Muscle layer of duodenum (tissue), 2 donors: ENCODE results near the gene EIF1AD.
"Not testable (repeated sequence)": the region's sequence is repeated elsewhere in the genome, so short reads cannot be mapped to it uniquely, and the experiment has no call there.

Source experiments
- H3K27ac ChIP-seq: one replicate; pipeline ENCODE4 v1.7.0; 2013; ENCODE audit warnings: mild to moderate bottlenecking, low read length
- H3K27me3 ChIP-seq: one replicate; pipeline ENCODE4 v1.7.0; 2013; ENCODE audit warnings: low read depth, mild to moderate bottlenecking, control low read depth, low read length
- H3K36me3 ChIP-seq, 2 donors: one replicate each; pipeline ENCODE4 v1.7.0; 2013; ENCODE audit warnings: low read length in 2 of 2, control low read depth in 1 of 2, mild to moderate bottlenecking in 1 of 2; ENCODE audit not compliant: insufficient read depth in 2 of 2, control insufficient read depth in 1 of 2
- H3K4me1 ChIP-seq, 2 donors: one replicate each; pipeline ENCODE4 v1.7.0; 2013; ENCODE audit warnings: low read length in 2 of 2, mild to moderate bottlenecking in 2 of 2, control low read depth in 1 of 2, moderate library complexity in 1 of 2; ENCODE audit not compliant: insufficient read depth in 2 of 2, control insufficient read depth in 1 of 2
- H3K4me3 ChIP-seq, 2 donors: one replicate each; pipeline ENCODE4 v1.7.0; 2013; ENCODE audit warnings: low read length in 2 of 2, low read depth in 1 of 2, mild to moderate bottlenecking in 1 of 2
- H3K9me3 ChIP-seq, 2 donors: one replicate each; pipeline ENCODE4 v1.7.0; 2013; ENCODE audit warnings: low read length in 2 of 2, control low read depth in 1 of 2, mild to moderate bottlenecking in 1 of 2; ENCODE audit not compliant: control insufficient read depth in 1 of 2
- donor health status: healthy.

The EIF1AD gene

GRCh38 chr11:66011239-66011784 lies 9.4 kb upstream of the EIF1AD start:
- no peaks in the 10 kb centered on the region for H3K36me3 ChIP-seq
- H3K27me3 ChIP-seq, result peaks cover 12% of the 10 kb centered on the region
- H3K9me3 ChIP-seq, result no peaks in the 10 kb centered on the region
- H3K4me1 ChIP-seq, result peaks cover 0 to 4% of the 10 kb centered on the region in 2 donors
- H3K4me3 ChIP-seq, result peak overlapping the region in 1 of 2 donors; percentile 50
- H3K27ac ChIP-seq, result no peak overlapping the region

DNA sequence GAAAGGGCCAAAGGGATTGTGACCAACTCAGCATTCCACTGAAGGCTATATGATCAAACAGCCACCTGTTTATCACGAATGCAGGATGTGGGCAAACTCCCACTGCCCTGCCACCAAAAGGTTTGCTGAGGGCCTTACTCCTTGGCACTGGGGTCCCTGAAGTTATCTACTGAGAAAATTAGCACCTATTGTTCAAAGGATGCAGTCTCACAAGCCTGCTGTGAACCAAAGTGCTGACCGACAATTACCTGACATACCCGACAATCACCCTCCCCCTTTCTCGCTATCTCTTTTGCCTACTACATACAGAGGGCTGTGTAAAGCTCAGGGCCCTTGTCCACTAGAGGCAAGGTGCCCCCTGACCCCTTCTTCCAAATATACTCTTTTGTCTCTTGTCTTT lies 8.1 kb upstream of the EIF1AD start:
- H3K27me3 ChIP-seq, result peaks cover 12% of the 10 kb centered on the region
- not testable (repeated sequence) for H3K9me3 ChIP-seq, H3K4me1 ChIP-seq, H3K4me3 ChIP-seq, H3K36me3 ChIP-seq, H3K27ac ChIP-seq

GRCh38 chr11:66008468-66009101 lies 6.6 kb upstream of the EIF1AD start:
- peaks cover 12 to 17% of the 10 kb centered on the region in 2 donors for H3K36me3 ChIP-seq
- H3K4me1 ChIP-seq, result peaks cover 0 to 4% of the 10 kb centered on the region in 2 donors
- no peak overlapping the region for H3K27ac ChIP-seq
- H3K4me3 ChIP-seq, result no peak overlapping the region
- no peaks in the 10 kb centered on the region for H3K9me3 ChIP-seq
- H3K27me3 ChIP-seq, result peaks cover 10% of the 10 kb centered on the region

GRCh38 chr11:66008095-66008467 lies 6.1 kb upstream of the EIF1AD start:
- Histone ChIP-seq H3K4me3 (no peak overlapping the region), H3K27me3 (peaks cover 4% of the 10 kb centered on the region), H3K4me1 (peaks cover 4 to 10% of the 10 kb centered on the region in 2 donors), H3K27ac (no peak overlapping the region), H3K36me3 (peaks cover 12 to 17% of the 10 kb centered on the region in 2 donors), H3K9me3 (no peaks in the 10 kb centered on the region)

GRCh38 chr11:66007201-66007634 lies 5.3 kb upstream of the EIF1AD start:
- Histone ChIP-seq H3K4me3 (no peak overlapping the region), H3K27ac (no peak overlapping the region), H3K27me3 (no peaks in the 10 kb centered on the region), H3K36me3 (peaks cover 12 to 17% of the 10 kb centered on the region in 2 donors), H3K9me3 (no peaks in the 10 kb centered on the region), H3K4me1 (peaks cover 5 to 9% of the 10 kb centered on the region in 2 donors)

- no peak overlapping the region for H3K27ac ChIP-seq
- H3K4me3 ChIP-seq, result no peak overlapping the region
- no peaks in the 10 kb centered on the region for H3K27me3 ChIP-seq
- H3K9me3 ChIP-seq, result no peaks in the 10 kb centered on the region
- H3K4me1 ChIP-seq, result peaks cover 5 to 9% of the 10 kb centered on the region in 2 donors
- peaks cover 12 to 18% of the 10 kb centered on the region in 2 donors for H3K36me3 ChIP-seq
Observed at GRCh38 chr11:66006891-66007176, 4.9 kb upstream of the EIF1AD start.

DNA sequence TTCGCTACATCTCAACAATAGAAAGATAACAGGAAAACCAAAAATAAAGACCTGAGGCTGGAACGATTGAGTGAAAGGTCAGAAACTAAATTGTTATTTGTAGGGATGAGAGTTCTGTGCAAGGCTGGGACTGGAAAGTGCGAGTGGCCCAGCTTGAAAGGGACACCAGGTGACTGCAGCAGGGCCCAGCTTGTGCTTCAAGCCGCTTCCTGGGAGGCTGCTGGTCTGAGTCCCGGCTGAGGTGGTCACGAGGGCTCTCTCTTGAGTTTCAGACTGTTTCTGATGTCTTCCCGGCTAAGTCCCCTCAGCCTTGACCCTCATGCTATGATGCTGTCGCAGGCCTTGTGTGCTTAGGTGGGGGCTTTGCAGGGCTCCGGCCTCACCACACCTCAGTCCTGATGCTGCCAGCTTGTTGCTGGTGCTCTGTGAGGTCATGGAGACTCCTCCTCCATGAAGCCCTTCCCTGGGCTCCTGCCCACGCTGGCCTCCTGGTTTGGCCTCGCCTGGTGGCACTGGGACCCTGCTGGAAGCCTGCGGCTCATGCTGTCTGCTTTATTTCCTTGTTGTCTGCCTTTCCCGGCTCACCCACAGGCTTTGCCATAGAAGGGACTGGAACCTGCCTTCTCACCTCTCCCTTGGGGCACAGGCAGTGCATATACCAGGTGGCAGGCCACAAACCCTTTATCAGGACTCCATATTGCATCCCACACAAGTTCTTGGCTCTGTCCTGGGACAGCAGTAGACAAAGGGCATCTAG lies 4.4 kb upstream of the EIF1AD start:
- Histone ChIP-seq H3K36me3 (peaks cover 12 to 21% of the 10 kb centered on the region in 2 donors), H3K4me1 (peaks cover 5 to 9% of the 10 kb centered on the region in 2 donors)

GRCh38 chr11:66004186-66004585 lies 2.2 kb upstream of the EIF1AD start:
- H3K9me3 ChIP-seq, result no peaks in the 10 kb centered on the region
- H3K4me3 ChIP-seq, result no peak overlapping the region
- peaks cover 23 to 33% of the 10 kb centered on the region in 2 donors for H3K36me3 ChIP-seq
- H3K4me1 ChIP-seq, result peaks cover 8 to 26% of the 10 kb centered on the region in 2 donors
- no peak overlapping the region for H3K27ac ChIP-seq
- no peaks in the 10 kb centered on the region for H3K27me3 ChIP-seq

More for the DNA sequence above, 4.4 kb upstream of the EIF1AD start:
- H3K27me3 ChIP-seq, result no peaks in the 10 kb centered on the region
- H3K27ac ChIP-seq, result no peak overlapping the region
- H3K4me3 ChIP-seq, result no peak overlapping the region
- H3K9me3 ChIP-seq, result no peaks in the 10 kb centered on the region

GRCh38 chr11:66003291-66003690 lies 1.3 kb upstream of the EIF1AD start:
- no peaks in the 10 kb centered on the region for H3K27me3 ChIP-seq
- H3K36me3 ChIP-seq, result peaks cover 32 to 42% of the 10 kb centered on the region in 2 donors
- peak overlapping the region; percentile 96 for H3K27ac ChIP-seq
- H3K4me1 ChIP-seq, result peaks cover 8 to 26% of the 10 kb centered on the region in 2 donors
- no peaks in the 10 kb centered on the region for H3K9me3 ChIP-seq
- H3K4me3 ChIP-seq, result peak overlapping the region; percentile 100

- H3K4me3 ChIP-seq, result peak overlapping the region; percentile 100
- H3K4me1 ChIP-seq, result peaks cover 8 to 26% of the 10 kb centered on the region in 2 donors
- no peaks in the 10 kb centered on the region for H3K9me3 ChIP-seq
- H3K27ac ChIP-seq, result peak overlapping the region; percentile 96
- peaks cover 37 to 47% of the 10 kb centered on the region in 2 donors for H3K36me3 ChIP-seq
- no peaks in the 10 kb centered on the region for H3K27me3 ChIP-seq
Observed at GRCh38 chr11:66002648-66003225, 780 bp upstream of the EIF1AD start.

GRCh38 chr11:65997286-65997685 lies 4.7 kb downstream of the EIF1AD start:
- H3K9me3 ChIP-seq, result no peaks in the 10 kb centered on the region
- peaks cover 31 to 43% of the 10 kb centered on the region in 2 donors for H3K36me3 ChIP-seq
- H3K27ac ChIP-seq, result no peak overlapping the region
- H3K4me3 ChIP-seq, result no peak overlapping the region
- peaks cover 3 to 16% of the 10 kb centered on the region in 2 donors for H3K4me1 ChIP-seq
- no peaks in the 10 kb centered on the region for H3K27me3 ChIP-seq
